ENCODE data around the gene DHDH.

DHDH gene

DNA sequence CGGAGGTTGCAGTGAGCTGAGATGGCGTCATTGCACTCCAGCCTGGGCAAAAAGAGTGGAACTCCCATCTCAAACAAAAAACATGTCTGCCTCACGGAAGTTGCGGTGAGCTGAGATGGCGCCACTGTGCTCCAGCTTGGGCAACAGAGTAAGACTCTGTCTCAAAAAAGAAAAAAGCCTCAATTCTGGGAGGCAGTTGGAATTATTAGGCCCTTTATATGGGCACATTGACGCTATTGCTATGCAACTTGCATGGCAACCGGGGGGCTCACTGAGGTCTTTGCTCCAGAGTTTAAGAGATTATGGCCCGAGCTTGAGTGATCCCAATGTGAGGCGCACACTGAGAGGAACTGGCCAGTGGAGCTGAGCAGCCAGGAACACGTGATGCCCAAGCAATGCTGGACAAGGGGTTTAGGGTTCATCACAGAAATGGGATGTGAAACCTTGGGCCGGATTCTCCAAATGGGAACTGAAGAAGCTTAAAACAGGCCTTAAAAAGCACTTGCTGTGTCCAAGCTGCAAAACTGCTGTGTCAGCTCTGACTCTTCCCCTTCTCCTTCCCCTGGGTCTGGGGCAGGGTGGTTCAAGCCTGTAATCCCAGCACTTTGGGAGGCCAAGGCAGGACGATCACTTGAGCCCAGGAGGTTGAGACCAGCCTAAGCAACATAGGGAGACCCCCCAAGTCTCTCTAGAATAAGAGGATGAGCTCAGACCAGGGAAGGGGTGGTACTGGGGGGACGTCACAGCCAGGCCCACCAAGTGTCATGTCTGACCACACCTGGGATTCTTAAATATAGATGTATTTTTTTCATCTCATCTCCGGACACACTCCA, 34.1 kb downstream of the DHDH start:
- no peak for FAIRE-seq

DNA sequence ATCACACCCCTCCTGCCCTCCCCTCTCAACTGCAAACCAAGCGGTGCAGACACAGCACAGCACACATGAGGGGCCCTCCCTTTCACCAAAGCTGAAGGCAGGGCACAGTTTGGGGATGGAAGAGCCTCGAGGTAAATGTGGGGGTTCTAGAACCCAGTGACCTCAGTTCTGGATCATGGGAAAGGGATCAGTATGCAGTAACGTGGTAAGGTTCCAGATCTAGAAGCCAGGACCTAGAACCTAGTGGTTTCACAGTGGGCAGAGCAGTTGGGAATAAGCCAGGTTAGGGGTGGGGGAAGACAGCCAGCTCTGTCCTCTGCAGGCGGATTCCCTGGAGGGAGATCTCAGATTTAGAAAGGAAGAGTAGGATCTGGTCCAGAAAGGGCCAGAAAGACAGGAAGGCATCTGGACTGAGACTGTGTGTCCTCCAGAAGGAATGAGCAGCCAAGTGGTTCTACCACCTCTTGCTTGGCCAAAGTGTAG, 34.7 kb downstream of the DHDH start:
- FAIRE-seq: no peak

DNA sequence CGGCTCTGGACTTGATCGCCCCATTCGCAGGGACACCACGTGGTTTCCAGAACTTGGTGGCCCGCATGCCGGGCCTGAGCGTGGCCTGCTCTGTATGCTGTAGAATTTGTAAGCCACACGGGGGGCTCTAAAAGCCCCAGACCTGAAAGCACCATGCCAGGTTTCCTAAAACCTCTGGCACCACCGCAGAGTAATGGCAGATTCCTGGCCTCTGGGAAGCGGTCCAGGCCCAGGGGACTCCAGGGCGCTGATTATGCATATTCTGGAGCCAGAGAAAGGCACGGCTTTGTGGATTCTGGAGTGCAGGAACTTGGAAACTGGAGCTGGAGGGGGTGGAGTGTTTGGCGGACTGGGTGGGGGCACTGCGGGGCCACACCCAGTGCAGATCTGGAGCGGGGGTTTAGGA, 35.3 kb downstream of the DHDH start:
- FAIRE-seq: no peak

DNA sequence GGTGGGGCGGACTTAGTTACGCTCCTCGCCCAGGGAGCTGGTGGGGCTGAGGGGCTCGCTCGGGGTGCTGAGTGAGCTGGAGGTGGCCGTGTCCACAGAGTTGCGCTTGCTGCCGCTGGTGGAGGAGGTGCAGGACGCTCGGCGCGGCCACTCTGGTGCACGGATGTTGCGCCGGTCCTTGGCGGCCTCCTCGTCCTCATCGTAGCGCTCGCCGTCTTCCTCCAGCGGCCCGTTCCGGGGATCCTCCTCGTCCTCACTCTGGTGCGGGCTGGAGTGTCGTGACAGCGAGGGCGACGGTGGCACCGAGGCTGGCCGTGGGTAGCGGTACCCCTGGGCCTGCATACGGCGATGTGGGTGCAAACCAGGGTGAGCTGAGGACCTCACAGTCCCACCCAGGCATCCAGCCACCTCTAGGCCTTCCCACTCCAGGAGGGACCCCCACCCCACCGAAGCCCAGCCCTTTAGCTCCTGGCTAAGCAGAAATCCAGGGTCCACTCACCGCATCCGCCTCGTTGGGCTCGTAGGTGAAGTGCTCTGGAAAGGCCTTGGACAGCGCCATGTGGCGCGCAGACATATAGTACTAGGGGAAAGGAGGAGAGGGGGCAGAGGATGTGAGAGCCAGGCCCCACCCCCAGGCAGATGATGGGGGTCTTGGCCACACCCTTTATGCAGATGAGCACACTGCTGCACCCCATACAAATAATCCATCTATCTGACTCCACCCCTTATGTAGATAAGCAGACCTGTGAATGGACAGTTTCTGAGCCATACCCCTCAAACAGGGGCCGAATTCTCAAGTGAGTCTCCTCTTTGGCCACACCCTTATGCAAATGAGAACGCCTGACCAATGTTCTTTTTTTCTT, 36.0 kb downstream of the DHDH start:
- no peak for FAIRE-seq

DNA sequence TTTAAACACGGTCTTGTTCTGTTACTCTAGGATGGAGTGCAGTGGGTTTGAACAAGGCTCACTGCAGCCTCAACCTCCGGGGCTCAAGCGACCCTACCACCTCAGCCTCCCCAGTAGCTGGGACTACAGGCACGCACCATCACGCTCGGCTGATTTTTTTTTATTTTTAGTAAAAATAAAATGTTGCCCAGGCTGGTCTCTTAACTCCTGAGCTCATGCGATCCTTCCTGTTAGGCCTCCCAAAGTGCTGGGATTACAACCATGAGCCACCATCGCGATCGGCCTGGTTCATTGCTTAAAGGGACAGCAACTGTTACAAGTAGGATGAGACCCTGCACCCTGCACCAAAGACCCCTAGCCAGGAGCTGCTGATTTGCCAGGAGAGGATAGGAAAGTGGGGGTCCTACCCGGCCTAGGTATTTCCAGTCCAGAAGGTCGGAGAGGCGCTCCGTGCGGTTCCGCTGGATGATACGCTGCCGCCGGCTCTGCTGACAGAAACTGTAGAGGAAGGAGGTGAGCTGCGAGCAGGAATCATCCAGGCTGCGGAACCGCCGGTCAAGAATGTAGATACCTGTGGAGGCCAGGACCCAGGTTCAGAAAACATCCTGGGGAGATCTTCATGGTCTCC, 36.8 kb downstream of the DHDH start:
- FAIRE-seq: no peak

DNA sequence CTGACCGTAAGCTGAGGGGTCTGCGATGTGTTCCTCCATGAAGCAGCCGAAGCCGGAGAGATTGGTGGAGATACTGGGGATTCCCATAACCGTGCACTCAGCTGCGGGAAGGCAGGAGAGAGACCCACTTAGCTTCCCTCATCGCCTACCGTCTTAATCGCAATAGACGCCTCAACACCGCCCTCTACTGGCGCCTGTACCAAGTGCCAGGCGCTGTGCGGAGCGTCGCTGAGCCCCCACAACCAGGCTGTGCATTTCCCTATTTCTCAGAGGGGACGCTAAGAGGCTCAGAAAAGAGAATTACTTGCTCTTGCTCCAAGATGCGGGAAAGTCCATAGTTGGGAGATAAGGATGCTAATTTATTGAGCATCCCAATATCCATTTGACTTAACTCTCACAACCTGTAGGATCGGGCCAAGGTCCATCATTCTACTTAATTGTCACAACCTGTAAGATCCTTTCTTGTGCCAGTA, 37.5 kb downstream of the DHDH start:
- no peak for FAIRE-seq

DNA sequence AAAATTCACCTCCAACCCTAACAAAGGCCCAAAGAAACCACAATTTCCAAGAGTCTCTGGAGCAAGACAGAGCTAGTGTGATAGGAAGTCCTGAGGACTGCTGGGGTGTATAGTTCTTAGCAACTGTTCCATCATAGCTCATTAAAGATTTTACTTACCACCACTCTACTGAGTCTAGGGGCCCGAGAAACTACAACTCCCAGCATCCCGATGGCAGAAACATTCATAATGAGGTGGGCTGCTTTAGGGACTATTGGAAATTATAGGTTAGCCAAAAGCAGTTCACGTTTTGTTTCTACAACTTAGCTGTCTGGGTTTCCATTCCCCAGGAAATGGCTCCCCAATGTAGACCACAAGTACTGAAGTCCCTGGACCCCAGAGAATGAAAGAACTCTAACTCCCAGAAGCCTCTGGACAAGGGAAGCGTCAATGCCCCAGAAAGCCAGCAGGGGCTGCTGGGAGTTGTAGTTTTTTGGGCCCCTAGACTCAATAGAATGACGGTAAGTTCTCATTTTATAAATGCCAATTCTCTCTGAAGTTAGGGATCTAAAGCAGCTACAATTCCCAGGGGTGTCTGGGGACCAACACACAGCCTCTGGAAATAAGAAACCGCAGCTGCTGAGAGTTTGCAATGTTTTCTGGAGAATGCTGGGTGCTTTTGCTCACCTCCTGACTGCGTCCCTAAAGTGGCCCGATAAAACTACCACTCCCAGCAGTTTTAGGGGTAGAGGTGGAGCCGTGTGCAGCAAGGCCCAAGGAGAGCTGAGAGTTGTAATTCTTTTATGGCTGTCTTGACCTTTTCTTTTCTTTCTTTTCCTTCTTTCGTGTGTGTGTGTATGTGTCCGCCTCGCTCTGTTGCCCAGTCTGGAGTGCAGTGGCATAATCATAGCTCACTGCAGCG, 42.7 kb downstream of the DHDH start:
- no peak for FAIRE-seq

DNA sequence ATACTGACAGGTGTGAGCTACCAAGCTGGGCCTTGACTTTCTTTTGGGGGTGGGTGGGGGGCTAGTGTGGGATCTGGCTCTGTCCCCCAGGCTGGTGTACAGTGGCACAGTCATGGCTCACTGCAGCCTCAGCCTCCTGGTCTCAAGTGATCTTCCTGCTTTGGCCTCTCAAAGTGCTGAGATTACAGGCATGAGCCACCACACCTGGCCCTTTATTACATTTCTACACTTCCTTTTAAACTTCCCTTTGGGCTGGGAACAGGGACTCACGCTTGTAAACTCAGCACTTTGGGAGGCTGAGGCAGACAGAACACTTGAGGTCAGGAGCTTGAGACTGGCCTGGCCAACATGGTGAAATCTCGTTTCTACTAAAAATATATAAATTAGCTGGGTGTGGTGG, 43.6 kb downstream of the DHDH start:
- FAIRE-seq: no peak

DNA sequence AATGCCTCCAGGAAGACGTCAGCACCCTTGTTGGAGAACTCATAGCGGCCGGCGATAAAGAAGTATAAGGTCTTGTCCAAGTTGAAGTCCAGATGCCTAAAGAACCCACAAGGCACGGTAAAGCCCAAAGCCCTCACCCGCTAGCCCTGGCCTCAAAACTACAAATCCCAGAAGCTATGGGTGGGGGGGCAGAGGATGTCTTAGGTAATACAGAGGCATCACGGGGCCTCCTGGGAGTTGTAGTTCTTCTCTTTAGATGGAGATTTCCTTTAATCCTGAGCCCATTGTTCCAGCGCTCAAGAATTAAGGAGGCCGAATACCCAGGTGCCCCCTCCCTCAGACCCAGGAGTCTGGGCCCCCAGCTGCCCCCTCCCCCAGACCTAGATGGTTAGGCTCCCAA, 48.8 kb downstream of the DHDH start:
- FAIRE-seq: no peak

DNA sequence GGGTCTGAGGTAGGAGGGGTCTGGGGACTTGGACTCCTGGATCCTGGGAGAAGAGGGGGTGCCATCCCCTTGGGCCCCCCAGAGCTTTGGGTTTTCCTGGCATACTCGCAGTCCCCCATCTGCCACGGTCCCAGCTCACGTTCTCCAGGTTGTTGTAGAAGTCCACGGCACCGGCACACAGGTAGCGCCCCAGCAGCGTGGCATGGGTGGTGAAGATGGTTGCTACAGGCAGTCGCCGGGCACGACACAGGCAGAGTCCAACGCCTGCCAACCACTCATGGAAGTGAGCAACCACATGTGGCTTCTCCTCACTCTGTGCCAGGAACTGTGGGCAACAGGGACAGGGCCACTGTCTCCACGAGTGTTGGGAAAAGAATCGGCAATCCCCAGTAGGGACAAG, 52.2 kb downstream of the DHDH start:
- no peak for FAIRE-seq

DNA sequence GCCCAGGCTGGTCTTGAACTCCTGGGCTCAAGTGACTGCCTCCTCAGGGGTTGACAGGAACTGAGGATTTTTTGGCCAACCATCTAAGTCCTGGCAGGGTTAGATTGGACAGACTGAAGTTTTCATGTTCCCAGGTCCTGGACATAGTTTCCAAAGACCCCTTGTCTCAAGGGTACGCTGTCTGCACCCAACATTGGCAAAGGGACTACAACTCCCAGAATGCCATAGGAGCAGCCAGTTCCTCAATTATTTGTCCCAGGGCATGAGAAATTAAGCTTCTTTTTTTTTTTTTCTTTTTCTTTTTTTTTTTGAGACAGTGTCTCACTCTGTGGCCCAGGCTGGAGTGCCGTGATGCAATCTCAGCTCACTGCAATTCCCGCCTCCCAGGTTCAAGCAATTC, 52.7 kb downstream of the DHDH start:
- FAIRE-seq: no peak

DNA sequence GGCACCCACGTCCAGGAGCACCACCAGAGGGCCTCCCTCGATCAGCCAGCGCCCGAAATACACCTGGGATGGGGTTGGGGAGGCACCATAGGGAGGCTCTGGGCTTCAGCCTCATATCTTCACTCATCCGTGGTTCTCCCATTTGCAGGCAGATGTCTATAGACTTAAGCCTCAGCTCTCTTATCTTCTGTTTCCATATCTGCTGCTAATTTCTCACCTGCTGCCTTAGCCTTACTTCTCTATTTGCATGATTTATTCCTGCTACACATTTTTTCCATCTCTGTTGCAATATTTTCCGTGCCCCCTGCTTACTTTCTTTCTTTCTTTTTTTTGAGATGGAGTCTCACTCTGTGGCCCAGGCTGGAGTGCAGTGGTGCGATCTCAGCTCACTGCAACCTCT, 53.8 kb downstream of the DHDH start:
- FAIRE-seq: no peak

DNA sequence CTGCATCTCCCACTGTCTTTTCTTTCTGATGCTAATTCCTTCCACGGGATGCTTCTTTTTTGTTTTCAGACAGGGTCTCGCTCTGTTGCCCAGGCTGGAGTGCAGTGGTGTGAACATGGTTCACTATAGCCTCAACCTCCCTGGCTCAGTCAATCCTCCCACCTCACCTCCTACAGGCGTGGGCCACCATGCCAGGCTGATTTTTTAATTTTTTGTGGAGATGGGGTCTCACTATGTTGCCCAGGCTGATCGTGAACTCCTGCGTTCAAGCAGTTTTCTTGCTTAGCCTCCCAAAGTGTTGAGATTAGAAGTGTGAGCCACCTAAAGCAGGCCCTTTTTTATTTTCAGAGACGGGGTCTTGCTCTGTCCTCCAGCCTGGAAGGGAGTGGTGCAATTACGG, 54.8 kb downstream of the DHDH start:
- no peak for FAIRE-seq

DNA sequence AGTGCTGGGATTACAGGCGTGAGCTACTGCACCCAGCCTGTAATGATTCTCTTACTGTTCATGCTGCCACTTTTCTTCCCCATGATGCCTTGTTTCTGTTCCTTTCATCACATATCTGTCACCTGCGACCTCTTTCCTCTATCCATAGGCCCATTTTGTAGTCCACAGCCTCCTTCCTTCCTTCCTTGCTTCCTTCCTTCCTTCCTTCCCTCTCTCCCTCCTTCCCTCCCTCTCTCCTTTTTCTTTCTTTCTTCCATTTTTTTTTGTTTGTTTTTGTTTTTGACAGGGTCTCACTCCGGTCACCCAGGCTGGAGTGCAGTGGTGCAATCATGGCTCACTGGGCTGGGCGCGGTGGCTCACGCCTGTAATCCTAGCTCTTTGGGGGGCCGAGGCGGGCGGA, 55.4 kb downstream of the DHDH start:
- no peak for FAIRE-seq

DNA sequence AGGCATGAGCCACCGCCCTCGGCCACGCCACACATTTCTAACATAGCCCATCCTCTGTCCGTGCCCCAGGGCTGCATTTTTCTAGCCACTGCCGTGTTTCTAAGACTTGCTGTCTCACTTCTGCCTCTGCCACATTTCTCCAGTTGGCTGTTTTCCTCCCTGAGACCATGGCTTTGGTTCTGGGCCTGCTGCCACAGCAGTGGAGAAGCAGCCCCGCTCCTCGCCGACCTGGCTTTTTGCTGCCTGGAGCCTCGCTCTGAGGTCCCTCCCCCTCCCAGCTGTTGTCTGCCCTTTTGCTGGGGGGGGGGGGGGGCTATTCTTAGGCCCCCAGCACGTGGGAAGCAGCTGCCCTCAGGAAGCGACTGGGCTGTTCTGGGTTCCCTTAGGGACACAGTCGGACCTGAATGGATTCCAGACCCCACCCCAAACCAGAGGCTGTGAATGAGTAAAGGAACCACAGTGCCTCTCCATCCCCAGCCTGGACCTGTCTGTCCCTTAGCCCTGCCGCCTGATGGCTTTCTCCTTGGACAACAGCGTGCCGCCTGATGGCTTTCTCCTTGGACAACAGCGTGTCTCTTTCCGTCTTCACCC, 56.3 kb downstream of the DHDH start:
- no peak for FAIRE-seq

DNA sequence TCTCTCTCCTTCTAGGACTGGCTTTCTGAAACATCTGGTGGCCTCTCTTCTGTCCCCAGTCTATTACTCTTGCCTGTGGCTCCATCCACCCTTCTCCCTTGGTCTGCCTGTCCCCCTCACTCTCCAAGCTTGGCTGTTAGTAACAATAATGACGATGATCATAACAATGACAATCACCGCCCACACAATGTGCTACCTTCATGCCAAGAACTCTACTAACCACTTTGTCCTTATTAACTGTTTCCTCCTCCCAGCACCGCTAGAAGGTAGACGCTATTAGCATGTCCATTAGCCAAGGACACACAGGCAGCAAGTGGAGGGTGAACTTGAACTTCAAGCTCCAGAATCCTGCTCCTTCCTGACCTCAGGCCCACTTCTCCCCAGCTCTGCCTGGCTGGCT, 56.9 kb downstream of the DHDH start:
- FAIRE-seq: no peak

DNA sequence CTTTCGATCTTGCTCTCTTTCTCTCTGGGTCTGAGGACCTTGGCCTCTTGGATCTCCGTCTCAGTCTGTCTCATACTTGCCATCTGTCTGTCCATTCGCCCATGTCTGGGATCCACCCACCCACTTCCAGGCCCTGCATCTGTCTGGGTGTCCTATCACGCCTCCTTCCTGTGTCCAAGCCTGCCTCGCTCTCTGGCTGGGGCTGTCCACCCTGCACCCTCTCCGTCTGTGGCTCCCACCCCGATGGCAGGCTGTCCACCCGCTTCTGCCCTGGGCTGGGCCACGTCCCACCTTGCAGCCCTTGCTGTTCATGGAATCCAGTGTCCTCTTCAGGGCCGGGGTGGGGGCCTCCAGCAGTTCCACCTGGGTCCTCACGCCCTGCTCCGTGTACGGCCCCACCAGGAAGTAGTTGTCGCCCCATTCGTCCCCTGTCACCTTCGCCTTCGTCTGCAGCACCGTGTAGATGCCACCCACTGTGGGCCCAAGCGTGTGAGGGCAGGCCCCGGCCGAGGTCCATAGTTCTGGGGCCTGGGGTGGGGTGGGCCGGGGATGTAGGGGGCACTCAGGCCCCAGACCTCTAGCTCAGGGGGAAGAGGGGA, 57.6 kb downstream of the DHDH start:
- FAIRE-seq: no peak

DNA sequence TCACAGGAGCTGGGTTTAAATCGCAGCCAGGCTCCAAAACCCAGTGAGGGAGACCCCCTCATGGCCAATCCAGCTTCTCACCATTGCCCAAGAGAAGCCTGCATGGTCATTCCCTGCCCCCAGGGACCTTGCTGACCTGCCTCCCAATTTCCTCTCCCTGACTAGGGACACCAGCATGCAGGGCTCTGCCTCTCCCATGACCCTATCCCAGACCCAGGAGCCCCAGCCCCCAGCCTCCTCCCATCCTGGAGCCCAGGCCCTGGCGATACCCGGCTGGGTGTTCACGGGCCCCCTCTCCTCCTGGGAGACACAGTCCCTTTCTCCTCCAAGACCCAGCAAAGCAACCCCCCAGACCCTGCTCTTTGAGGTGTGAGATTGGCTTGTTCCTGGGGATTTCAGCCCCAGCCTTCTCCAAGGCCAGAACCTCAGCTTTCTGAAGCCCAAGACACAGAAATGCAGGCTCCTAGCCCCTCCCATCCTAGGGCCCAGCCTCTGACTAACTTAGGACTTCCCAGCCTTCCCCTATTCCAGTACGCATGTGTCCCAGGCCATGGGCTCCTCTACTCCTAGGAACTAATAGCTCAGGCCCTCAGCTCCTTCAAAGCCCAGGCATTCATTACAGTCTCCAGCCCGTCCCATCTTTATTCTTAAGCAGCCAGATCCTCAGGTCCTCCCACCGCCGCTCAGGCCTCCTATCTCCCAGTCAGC, 58.5 kb downstream of the DHDH start:
- peak; percentile 11 for FAIRE-seq

DNA sequence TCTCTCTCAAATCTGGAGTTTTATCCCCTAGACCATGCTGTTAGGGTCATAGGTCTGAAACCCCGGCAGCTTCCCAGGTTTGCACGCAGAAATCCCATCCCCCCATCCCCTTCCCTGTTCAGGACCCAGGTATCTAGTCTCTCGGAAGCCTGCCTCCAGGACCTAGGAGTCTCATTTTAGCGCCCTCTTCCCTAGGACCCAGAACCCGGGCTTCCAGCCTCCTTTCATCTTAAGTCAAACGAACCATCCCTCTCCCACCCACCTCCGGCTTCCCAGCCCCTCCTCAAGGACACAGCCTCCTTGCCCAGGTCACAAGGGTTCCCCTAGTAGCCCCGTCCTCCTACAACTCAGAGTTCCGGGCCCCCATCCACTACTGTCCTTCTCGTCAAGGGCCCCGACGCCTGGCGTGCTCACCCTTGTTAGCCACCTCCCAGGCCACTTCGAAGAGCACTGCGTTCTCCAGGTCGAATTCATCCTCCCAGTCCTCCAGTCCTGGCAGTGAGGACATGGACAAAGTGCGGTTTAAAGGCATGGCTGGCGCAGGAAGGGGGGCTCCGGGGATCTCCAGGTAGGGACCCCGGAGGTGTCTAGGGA, 59.2 kb downstream of the DHDH start:
- no peak for FAIRE-seq
